ENCODE results near the gene HTATSF1. TPM values are rescaled to one million over a fixed set of nuclear protein-coding genes. Genes with fewer than 3 reads are reported as not detected.

The HTATSF1 gene
- total and polyA plus RNA-seq, 8 donors: 26.7 to 105 (median 94.2) TPM

GRCh38 chrX:136452614-136453013, 44.8 kb upstream of the HTATSF1 start:
- ATAC-seq: no peak

GRCh38 chrX:136453114-136453513, 44.3 kb upstream of the HTATSF1 start:
- no peak for TF ChIP-seq CTCF (IDR thresholded peaks at IDR 0.05)
- no peak for ATAC-seq
- Histone ChIP-seq H3K27me3 (no peaks in the 10 kb centered on the region), H3K36me3 (no peaks in the 10 kb centered on the region), H3K4me1 (no peaks in the 10 kb centered on the region), H3K4me3 (no peak overlapping the region), H3K9me3 (no peaks in the 10 kb centered on the region), H3K27ac (no peak overlapping the region)
- no peak for DNase-seq
- intact Hi-C loops (cut with DNase I): no loop called here

More at GRCh38 chrX:136452614-136453013, 44.8 kb upstream of the HTATSF1 start:
- TF ChIP-seq CTCF (IDR thresholded peaks at IDR 0.05): no peak
- H3K27me3 ChIP-seq: no peaks in the 10 kb centered on the region
- intact Hi-C loops (cut with DNase I): no loop called here
- no peak overlapping the region for H3K4me3 ChIP-seq
- DNase-seq: no peak
- no peak overlapping the region for H3K27ac ChIP-seq
- no peaks in the 10 kb centered on the region for H3K36me3 ChIP-seq
- H3K4me1 ChIP-seq: no peaks in the 10 kb centered on the region
- H3K9me3 ChIP-seq: no peaks in the 10 kb centered on the region

- H3K4me3 ChIP-seq: no peak overlapping the region
- H3K27me3 ChIP-seq: no peaks in the 10 kb centered on the region
- DNase-seq (no peak), ATAC-seq (no peak)
- no peaks in the 10 kb centered on the region for H3K9me3 ChIP-seq
- no peak for TF ChIP-seq CTCF (IDR thresholded peaks at IDR 0.05)
- no peak overlapping the region for H3K27ac ChIP-seq
- intact Hi-C loops (cut with DNase I): no loop called here
- H3K36me3 ChIP-seq: no peaks in the 10 kb centered on the region
- no peaks in the 10 kb centered on the region for H3K4me1 ChIP-seq
Observed at GRCh38 chrX:136453771-136454170, 43.6 kb upstream of the HTATSF1 start.

GRCh38 chrX:136456133-136456532, 41.3 kb upstream of the HTATSF1 start:
- Histone ChIP-seq H3K9me3 (no peaks in the 10 kb centered on the region), H3K27ac (no peak overlapping the region), H3K4me3 (no peak overlapping the region), H3K27me3 (no peaks in the 10 kb centered on the region), H3K4me1 (no peaks in the 10 kb centered on the region), H3K36me3 (no peaks in the 10 kb centered on the region)
- ATAC-seq (no peak), DNase-seq (no peak)
- no peak for TF ChIP-seq CTCF (IDR thresholded peaks at IDR 0.05)
- intact Hi-C loops (cut with DNase I): no loop called here

- intact Hi-C loops (cut with DNase I): no loop called here
- DNase-seq: no peak
- ATAC-seq: no peak
- TF ChIP-seq CTCF (IDR thresholded peaks at IDR 0.05): no peak
- Histone ChIP-seq H3K36me3 (no peaks in the 10 kb centered on the region), H3K27me3 (no peaks in the 10 kb centered on the region), H3K27ac (no peak overlapping the region), H3K4me3 (no peak overlapping the region), H3K9me3 (no peaks in the 10 kb centered on the region), H3K4me1 (no peaks in the 10 kb centered on the region)
Observed at GRCh38 chrX:136457303-136457917, 40.0 kb upstream of the HTATSF1 start.

Measured in left lung (tissue), 10 donors.